ENCODE measurements around the gene SHKBP1. TPM values are rescaled to one million over a fixed set of nuclear protein-coding genes. Genes with fewer than 3 reads are reported as not detected.

The SHKBP1 gene
- total and polyA plus RNA-seq, 2 of the 4 experiments (the other 2 are of a cell fraction): 15.6 to 94.0 TPM

DNA sequence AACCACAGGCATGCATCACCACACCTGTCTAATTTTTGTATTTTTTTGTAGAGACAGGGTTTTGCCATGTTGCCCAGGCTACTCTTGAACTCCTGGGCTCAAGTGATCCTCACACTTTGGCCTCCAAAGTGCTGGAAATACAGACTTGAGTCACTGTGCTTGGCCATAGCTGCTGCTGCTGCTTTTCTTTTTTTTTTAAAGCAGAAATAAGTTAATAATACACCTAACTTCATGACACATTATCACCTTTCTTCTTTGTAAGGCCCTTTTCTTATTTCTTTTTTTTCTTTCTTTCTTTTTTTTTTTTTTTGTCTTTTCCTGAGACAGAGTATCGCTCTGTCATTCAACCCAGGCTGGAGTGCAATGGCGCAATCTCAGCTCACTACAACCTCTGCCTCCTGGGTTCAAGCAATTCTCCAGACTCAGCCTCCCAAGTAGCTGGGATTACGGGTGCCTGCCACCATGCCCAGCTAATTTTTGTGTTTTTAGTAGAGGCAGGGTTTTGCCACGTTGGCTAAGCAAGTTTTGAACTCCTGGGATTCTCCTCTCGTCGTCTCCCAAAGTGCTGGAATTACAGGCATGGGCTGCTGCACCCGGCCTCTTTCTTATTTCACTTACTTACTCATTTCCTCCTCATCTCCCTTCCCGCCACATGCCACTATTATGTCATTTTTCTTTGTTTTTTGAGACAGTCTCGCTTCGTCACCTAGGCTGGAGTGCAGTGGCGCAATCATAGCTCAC lies 8.7 kb downstream of the SHKBP1 start:
- no peak for TF ChIP-seq FOS (IDR thresholded peaks at IDR 0.05; ENCODE audit: low read depth, low read length)
- peak; percentile 87 for TF ChIP-seq CEBPB (IDR thresholded peaks at IDR 0.05; ENCODE audit: low read depth, low read length)
- H3K4me2 ChIP-seq (ENCODE audit: low read depth, low read length): no peak overlapping the region

More for the DNA sequence above, 8.7 kb downstream of the SHKBP1 start:
- POLR2A ChIA-PET (ENCODE audit: unreplicated experiment): no interaction called here
- Histone ChIP-seq H2AFZ (replicated peaks; ENCODE audit: low read length, poor library complexity) (no peak overlapping the region), H4K20me1 (ENCODE audit: insufficient read depth, low read length) (no peaks in the 10 kb centered on the region; the same call in 1 of the 2 replicates), H4K91ac (ENCODE audit: insufficient read depth, low read depth, low read length) (no peak overlapping the region), H2AK9ac (replicated peaks; ENCODE audit: low read depth, low read length, poor library complexity) (no peak overlapping the region), H3K36me3 (ENCODE audit: control insufficient read depth, insufficient read depth, low read length) (peaks cover 57% of the 10 kb centered on the region), H3K14ac (replicated peaks; ENCODE audit: low read depth, low read length) (no peak overlapping the region), H3K56ac (ENCODE audit: extremely low read depth, insufficient read depth, low read length) (no peak overlapping the region), H4K5ac (ENCODE audit: low read depth, low read length) (no peak overlapping the region), H3K4me3 (ENCODE audit: insufficient read depth, low read depth, low read length) (no peak overlapping the region), H3K18ac (ENCODE audit: low read depth, low read length) (no peak overlapping the region), H3K9me3 (ENCODE audit: control insufficient read depth, insufficient read depth, low read length) (no peaks in the 10 kb centered on the region), H2BK5ac (ENCODE audit: low read depth, low read length, poor library complexity, severe bottlenecking) (no peak overlapping the region), H2AK5ac (ENCODE audit: low read depth, low read length) (no peak overlapping the region), H2BK20ac (ENCODE audit: low read depth, low read length) (no peak overlapping the region), H2BK120ac (ENCODE audit: low read depth, low read length) (no peak overlapping the region), H3K9me1 (ENCODE audit: insufficient read depth, low read length) (peaks cover 4% of the 10 kb centered on the region; the same call in 1 of the 2 replicates), H3K9ac (ENCODE audit: low read depth, low read length) (no peak overlapping the region), H3K79me1 (ENCODE audit: low read depth in 1 of 2, low read length in 2 of 2) (peaks cover 0 to 4% of the 10 kb centered on the region in 2 experiments; a peak in 1 of 4 replicates), H4K8ac (ENCODE audit: low read depth in 2 of 2, low read length in 2 of 2) (no peak overlapping the region), H3K4ac (ENCODE audit: low read depth, low read length) (no peak overlapping the region), H2BK15ac (ENCODE audit: low read depth, low read length) (no peak overlapping the region), H3K23ac (ENCODE audit: low read depth, low read length) (no peak overlapping the region), H3K27ac (ENCODE audit: insufficient read depth, low read length) (no peak overlapping the region), H3K27me3 (ENCODE audit: control insufficient read depth, insufficient read depth, low read length) (no peaks in the 10 kb centered on the region), H3K4me1 (ENCODE audit: control insufficient read depth, insufficient read depth, low read length) (no peaks in the 10 kb centered on the region)
- no TSS peak for BruUV-seq (replicated peaks)
- CTCF ChIA-PET: no interaction called here
- intact Hi-C loops (cut with micrococcal nuclease): no loop called here
- in situ Hi-C loops (cut with MboI; ENCODE audit: low sequenced_read_pairs): no loop called here
- ATAC-seq (ENCODE audit: low read depth): no peak
- peak; percentile 44 for DNase-seq
- dilution Hi-C loops (cut with HindIII; ENCODE audit: low sequenced_read_pairs, unreplicated experiment): no loop called here
- WGBS, 2 experiments (ENCODE audit: extremely low coverage in 2 of 2, insufficient read length in 1 of 2): 80% methylated on average over 1 of the region's 11 CpGs; no CpG with 5 or more reads in 1 of the 2 experiments

Measured in IMR-90 (cell line).